HG02840 (cell line): ENCODE results near the gene SOHLH2.

Source experiments
- ATAC-seq: cut with Tn5 transposase; IDR thresholded peaks from one replicate; pipeline ENCODE4 v1.9.1; 2021; ENCODE audit warnings: mild to moderate bottlenecking, moderate library complexity, moderate number of reproducible peaks; ENCODE audit not compliant: unreplicated experiment, low FRiP score

SOHLH2 gene

DNA sequence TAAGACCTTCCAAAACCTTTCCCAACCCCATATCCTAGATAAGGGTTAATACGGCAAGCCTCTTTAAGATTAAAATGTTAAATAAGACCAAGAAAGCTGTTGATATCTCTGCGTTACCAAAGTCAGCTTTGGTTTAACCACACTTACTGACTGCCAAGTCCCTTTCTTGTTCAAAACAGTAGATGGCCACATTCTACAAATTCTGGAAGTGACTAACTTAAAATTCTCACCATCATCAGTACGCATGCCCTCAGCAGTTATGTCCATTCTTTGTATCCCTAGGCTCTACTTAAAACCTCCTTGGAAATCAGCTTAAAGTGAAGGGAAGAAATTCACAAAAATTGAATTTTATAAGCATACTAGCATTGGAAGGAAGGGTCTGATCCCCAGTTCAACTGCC is 23.6 kb downstream of the SOHLH2 start:
- ATAC-seq = no peak

DNA sequence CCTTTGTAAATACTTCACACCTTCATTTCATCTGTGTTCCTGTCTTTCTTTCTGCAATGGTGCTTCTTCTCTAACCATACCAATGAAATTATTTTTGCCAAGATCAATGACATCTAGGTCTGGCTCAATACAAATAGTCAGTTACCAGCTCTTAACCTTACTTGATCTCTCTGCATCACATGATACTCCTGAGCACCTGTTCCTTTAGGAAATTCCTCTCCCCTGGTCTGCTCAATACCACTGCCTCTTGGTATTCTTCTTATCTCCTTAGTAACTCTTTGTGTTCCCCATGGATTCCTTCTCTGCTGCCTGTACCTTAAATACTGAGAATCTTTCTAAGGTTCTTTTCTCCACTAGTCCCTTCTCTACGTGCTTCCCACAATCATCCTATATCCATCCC is 25.9 kb downstream of the SOHLH2 start:
- no peak for ATAC-seq

DNA sequence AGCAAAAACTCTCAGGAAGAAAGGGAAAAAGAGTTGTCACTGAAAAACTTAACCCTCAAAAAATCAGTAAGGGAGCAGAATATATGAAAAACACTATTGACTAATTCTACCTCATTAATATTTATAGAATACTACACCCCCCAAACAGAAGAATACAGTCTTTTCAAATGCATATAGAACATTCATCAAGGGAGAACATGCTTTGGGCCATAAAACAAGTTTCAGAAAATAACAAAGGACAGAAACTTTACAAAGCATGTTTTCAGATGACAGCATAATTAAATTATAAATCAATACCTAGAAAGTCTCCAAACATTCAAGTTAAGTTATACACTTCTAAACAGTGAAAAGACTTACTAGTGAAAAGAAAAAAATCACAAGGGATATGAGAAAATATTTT is 30.5 kb downstream of the SOHLH2 start:
- no peak for ATAC-seq

DNA sequence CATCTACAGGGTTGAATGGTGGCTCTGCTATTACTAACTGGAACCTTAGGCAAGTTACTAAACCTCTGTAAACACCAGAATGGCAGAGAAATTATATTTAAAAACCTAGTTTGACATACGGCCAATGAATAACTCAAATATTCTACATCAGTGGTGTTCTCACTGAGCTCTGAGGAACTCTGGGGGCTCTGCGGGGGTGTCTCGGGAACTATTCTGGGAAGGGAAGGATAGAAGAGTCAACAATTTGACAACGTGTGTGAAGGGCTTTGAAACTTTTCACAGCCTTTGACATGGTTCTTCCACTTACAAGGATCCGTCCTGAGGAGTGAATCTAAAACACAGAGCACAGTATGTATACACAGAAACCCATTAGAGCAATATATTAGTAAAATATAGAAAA is 38.7 kb downstream of the SOHLH2 start:
- no peak for ATAC-seq

DNA sequence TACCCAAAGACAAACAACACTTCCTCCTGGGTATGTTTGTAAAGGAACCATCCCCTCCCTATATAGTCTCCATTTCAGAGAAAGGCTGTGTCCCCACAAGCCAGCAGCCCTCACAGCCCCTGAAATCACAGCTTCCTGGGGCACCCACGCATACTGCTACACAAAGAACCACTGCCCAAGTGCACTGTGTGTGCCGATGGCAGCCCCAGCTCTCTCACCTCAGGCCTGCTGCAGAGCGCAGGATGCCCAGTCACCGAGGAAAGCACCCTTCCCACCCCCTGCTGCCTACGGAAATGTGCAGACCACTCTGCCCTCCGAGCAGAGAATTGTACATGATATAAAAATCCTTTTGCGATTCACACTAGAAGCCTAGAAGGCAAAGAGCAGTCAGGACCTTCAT is 39.4 kb downstream of the SOHLH2 start:
- ATAC-seq = no peak

DNA sequence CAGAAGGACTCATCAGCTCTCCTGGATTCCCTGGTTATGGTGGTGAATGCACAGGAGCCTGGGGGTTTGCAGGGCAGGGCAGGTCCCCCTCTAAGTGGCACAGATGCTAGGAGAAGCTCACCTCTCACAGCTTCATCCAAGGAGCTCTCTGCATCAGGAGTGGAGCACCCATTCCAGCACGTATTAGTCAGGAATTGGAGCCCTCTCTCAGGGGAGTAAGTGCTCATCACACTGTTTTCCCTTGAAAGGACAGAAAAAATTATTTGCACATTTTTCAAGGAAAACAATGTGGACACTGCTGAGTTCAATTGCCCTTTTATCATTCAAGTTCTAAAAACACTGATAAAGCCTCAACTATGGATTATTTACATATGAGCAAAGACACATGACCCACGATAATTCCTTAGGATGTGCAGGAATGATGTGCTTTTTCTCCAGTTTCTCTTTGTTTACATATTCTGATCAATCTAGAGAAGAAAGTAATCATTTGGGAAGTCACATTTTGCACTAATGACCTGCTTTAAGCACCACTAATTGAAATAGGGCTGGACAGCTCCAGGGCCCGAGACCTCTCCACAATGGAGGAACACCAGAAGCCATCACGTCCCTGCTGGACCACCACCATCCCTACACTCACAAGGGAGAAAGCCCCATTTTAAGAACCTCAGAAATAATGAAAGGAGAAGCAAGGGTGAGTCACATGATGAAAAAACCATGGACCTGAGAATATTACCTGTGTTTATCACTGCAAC is 40.6 kb downstream of the SOHLH2 start:
- no peak for ATAC-seq

DNA sequence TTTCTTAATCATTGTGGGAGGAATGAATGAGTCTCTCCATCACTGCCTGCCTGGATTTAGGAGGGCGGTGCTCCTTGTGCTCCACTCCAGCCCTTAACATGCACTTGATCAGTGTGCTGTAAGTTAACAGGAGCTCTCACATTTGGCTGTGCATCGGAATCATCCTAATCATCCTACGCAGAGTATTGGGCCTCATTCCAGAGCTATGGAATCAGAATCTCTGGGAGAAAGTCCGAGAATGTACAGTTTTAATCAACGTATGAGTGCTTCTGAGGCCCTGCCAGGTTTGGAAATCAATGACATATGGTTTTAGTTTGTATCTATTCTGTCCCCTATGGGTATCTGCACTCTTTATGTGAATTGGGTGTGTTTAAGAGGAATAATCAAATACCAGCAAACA is 48.3 kb downstream of the SOHLH2 start:
- ATAC-seq = no peak

DNA sequence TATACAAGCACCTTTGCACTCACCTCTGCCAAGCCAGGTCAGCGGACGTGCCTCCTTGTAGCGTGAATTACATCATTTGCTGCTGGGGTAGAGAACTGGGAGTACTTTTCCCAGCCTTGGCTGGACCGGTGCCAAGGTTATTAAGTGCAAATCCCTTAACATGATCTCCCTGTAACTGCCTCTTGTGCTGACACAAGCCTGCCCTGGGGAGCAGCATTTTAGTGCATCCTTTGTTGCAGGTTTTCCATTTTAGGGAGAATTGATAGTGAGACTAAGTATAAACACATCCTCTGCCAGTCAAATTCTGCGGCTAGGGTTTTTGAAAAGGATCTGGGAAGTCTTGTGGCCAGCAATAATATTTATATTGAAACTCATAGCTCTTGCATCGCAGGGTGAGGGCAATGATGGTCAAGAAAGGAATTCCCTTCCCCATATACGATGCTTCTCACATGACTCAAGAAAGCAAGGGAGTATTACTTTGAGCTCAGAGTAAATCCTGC is 50.5 kb downstream of the SOHLH2 start:
- ATAC-seq = no peak

DNA sequence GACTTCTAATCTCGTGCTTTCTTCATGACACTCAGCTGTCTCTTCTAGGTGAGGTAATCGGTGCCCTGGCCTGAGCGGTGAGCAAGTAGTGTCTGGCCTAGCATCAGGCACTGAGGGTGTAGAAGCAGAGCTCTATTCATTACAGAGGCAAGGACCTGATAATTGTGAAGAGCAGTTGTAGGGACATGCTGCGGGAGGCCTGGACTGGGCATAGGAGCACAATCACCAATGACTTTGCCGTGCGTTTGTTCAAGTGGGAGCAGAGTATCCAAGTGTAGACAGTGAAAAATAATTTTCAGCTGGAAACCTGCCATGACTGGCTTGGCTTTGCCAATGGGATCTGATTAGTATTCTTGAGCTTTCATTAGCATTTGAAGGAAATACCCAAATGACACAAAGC is 51.1 kb downstream of the SOHLH2 start:
- ATAC-seq = no peak

DNA sequence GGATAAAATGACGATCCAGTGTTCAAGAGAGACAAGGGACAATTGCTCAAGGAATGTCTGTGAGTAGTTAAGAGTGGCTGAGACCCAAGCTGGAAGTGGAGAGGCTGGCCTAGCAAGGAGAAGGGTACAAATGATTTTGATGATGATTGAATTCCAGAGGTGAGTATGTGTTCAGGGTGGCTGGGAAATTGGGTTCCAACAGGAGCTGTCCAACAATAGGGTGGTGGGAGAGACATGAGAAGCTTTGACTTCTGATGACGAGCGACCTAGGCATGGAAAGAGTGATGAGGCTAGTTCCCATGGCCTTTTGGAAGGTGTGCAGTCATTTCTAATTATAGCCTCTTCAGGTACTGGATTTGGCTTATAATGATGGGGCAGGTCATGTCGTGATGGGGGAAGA is 54.1 kb downstream of the SOHLH2 start:
- no peak for ATAC-seq

DNA sequence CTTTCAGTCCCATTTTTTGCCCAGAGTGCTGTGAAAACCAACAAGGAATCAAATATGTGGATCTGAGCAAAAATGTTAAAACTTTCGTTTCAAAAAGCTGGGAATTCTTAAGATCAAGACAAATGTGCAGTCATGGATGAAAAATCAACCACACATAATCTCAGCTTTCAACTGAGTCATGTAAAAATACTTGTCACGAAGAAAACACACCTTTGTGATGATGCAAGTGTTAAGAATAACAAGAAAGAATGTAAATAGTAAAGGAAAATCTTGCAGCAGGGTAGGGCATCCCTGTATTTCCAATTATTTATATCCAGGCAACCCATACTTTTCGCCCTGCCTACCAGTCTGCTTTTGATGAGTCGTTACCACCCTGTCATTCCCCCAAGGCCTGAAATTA is 55.7 kb downstream of the SOHLH2 start:
- ATAC-seq = no peak

DNA sequence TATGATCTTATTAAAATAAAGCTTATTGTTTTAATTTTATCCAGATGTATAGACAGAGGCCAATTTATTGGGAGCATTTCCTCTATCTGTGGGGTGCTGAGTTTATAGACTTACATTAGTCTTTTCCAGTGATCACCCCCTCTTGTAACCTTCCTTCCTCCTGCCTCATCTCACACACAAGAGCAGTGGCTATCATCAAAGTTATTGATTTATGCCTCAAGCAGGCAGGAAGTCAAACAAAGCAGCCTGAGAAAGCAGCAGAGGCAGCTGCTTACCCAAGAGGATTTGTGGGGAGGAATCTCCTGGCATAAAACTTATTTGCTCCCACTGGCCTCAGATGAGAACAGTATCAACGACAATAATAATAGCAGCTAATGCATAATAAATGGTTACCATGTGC is 56.9 kb downstream of the SOHLH2 start:
- ATAC-seq = no peak

DNA sequence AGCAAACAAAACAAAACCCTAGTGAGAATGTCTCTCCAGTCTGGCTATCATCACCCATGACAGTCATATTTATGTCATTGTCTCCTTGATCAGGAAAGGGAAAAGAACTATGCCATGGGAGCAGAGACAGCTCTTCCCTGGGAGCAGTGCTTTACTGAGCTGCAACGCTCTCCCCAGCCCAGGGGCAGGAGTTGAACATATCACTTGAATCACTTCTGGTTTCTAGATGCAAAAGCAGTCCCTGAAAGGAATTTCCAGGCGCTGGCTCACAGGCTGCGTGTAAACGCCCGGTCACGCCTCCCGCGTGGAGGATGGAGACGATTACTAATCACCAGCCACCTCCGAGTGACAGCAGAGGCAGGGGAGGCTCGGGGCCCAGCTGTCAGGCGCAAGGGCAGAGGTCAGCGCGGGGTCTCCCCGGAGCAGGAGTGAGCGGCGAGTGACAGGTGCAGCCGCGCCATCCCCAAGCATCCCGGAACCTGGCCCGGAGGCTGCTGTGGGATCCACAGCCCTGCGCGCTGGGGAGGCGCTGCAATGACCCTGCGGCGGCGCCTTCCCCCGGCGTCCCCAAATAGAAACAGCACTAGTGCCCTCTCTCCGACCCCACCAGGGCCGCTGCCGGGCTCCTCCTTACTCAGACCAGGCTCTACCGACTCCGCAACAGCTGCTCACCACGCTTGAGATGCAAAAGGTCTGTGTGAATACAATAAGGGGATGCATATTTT is 59.6 kb downstream of the SOHLH2 start:
- no peak for ATAC-seq

DNA sequence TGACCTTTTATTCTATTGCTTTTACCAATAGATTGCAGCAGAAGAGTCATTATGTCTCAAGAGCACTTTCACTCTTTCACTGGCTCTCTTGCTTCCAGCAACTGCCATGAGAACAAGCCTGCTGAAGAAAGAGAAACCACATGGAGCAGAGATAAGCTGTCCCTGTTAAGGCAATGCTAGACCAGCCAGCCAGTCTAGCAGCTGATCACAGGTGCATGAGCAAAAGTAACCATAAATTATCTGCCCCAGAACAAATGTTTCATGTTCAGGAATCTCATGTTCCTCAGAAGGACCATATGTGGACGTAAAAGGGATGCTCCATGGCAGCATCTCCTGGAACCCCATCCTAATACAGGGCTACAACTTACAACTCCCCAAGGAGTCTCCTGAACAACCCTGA is 62.8 kb downstream of the SOHLH2 start:
- ATAC-seq = no peak

DNA sequence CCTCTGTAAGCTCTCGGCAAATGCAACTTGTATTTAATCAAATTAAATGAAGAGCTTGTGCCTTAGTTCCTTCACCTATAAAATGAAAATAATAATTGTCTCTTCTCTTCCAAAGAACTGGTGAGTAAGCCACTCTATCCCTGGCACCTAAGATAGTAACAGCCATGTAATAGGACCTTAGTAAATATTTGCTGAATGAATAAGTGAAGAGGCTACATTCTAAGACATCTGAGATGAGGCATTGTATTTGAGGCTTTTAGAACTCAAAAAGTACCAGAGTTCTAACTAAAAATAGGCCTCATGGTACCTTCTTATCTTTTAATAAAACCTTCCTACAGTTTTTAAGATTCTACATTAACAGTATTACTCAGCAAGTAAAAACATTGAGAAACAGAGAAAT is 65.9 kb downstream of the SOHLH2 start:
- no peak for ATAC-seq

DNA sequence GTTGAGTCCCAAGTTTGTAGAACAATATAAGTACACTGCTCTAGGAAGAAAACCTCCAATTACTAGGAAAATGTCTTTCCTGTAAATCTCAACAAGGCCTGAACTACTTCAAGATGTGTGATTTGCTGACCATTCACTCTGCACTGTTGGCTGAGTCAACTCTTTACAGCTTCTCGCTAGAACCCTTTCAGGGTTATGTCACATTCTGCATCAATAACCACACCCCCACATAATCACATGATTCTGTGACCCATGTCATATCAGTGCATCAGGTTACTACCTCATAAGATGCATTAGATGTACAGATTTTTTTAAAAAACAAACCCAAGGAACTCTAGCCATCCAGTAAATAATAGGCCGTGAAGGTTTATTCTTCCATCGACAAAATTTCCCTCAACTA is 67.0 kb downstream of the SOHLH2 start:
- no peak for ATAC-seq

DNA sequence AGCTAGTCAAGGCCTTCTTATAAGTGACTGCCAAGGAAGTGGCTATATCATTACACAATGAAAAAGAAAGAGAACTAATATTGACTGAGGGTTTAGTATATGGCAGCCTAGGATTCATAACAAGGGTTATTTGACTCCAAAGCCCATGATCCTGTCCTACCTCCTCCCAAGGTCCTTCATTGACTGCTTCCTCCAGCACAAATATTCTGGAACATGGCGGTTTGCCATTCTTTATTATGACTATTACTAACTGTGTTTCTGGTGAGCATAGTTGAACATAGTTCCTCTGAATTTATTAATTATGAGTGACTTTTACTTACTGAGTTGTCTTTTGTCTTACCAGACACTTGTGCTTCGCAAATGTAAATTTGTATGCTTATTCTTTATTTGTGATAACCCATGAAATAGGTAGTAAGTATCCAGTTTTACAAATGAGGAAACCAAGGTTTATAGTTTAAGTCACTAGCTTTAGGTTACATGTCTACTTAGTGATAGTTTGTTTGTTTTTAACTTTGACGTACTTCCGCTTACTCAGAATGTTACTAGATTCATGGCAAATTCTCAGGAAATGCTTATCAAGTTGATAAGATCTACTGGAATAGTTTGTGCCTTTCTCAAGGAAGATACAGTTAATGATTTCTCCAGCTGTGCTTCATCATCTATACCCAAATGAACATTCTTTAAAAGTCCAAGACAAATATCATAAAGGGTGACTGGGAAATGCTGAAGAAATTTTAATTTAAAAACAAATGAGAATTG is 67.7 kb downstream of the SOHLH2 start:
- ATAC-seq = no peak

DNA sequence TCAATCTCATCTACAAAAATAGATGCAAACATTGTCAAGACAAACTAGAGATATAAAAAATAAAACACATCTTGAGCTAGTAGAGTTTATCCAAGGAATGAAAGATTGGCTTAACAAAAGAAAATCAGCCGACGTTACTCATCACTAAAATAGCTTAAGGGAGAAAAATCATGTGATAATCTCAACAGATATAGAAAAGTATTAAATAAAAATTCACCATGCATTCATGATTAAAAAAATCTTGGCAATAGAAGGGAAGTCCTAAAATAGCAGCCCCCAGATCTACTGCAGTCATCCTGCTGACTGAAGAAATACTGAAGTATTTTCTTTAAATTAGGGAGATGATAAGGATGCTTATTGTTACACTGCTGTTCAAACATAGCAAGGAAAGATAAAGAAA is 70.6 kb downstream of the SOHLH2 start:
- no peak for ATAC-seq

DNA sequence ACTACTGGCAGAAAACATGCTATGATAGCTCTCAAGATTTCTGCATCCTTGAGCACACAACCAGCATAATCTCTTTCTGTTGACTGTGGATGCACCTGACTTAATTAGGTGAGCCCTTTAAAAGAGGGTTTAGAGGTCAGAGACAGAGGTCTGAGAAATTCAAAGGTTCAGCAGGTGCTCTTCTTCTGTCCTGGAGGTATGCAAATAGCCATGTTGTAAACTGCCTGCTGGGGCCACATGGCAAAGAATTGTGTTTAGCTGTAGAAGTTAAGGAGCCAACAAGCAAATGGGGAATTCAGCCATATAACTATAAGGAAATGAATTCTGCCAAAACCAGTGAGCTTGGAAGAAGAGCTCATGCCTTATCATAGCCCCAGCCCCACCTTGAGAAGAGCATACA is 71.6 kb downstream of the SOHLH2 start:
- ATAC-seq = no peak

DNA sequence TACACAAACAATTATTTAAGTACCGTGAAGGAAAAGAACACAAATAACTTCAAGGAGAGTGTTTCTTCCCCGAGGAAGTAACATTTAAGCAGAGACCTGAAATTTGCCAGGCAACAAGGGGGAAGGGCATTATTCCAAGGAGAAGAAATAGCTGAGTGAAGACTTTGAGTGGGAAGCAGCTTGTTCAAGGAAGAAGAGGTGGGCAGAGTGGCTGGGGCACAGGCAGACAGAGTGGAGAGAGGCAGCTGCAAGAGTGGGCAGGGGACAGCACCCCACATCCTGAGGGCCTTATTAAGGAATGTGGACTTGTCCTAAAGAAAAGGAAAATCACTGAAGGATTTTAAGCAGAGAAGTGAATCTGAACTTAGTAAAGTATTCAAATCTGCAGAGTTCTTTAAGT is 78.5 kb downstream of the SOHLH2 start:
- ATAC-seq = no peak

DNA sequence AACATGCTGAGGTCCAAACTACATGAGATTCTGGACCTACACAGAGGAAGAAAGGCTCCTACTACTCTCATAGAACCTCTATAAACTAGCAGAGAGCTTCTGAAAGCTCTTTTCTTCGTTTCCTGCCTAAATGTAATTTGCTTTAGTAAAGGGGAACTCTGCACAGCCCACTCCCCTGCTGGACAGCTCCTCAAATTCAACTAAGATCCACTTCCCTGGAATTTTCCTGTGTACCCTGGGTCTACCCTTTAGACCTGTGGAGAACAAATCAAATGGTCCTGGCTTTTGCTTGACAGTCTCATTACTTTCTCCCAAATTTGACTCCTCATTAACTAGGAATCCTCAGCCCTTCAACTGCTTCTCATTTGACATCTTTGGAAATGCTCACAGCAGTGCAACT is 79.7 kb downstream of the SOHLH2 start:
- ATAC-seq = no peak
